Astrocyte of the cerebellum (primary cell): ENCODE data around the gene CDHR1.

Source experiments
- DNase-seq: peaks from one replicate; pipeline ENCODE4 v3.0.0-alpha.2; 2011; ENCODE audit warnings: low read depth
- H3K4me3 ChIP-seq: 2 replicates; pipeline ENCODE4 v1.5.1; 2011; ENCODE audit warnings: mild to moderate bottlenecking, low read depth, low read length, moderate library complexity
- CTCF ChIP-seq: IDR thresholded peaks from 2 replicates; pipeline ENCODE4 v1.5.1; 2012; ENCODE audit warnings: low read length, low read depth, moderate library complexity, mild to moderate bottlenecking; ENCODE audit errors: missing control alignments
- in situ Hi-C: cut with HindIII; loops from 2 replicates; pipeline ENCODE4 v1.10.0; 2017; ENCODE audit warnings: low sequenced_read_pairs

The CDHR1 gene

GRCh38 chr10:84156009-84156408, 38.3 kb upstream of the CDHR1 start:
- no peak for TF ChIP-seq CTCF
- DNase-seq, result no peak
- in situ Hi-C loops, result no loop called here
- H3K4me3 ChIP-seq, result no peak overlapping the region

GRCh38 chr10:84156768-84157167, 37.6 kb upstream of the CDHR1 start:
- TF ChIP-seq CTCF, result no peak
- DNase-seq, result no peak

GRCh38 chr10:84158061-84158460, 36.3 kb upstream of the CDHR1 start:
- TF ChIP-seq CTCF, result no peak
- no peak for DNase-seq
- in situ Hi-C loops, result no loop called here
- no peak overlapping the region for H3K4me3 ChIP-seq

More at GRCh38 chr10:84156768-84157167, 37.6 kb upstream of the CDHR1 start:
- in situ Hi-C loops, result no loop called here
- no peak overlapping the region for H3K4me3 ChIP-seq

- TF ChIP-seq CTCF, result no peak
- in situ Hi-C loops, result no loop called here
- H3K4me3 ChIP-seq, result no peak overlapping the region
- DNase-seq, result no peak
Measured at GRCh38 chr10:84158550-84158949, 35.8 kb upstream of the CDHR1 start.

GRCh38 chr10:84159076-84159685, 35.2 kb upstream of the CDHR1 start:
- DNase-seq, result no peak
- in situ Hi-C loops, result no loop called here
- H3K4me3 ChIP-seq, result no peak overlapping the region
- TF ChIP-seq CTCF, result no peak

- TF ChIP-seq CTCF, result no peak
- DNase-seq, result no peak
- H3K4me3 ChIP-seq, result no peak overlapping the region
- in situ Hi-C loops, result no loop called here
Measured at GRCh38 chr10:84160663-84161362, 33.5 kb upstream of the CDHR1 start.
